HG03442 (cell line): ENCODE measurements around the gene ARID5A.
A peak's percentile ranks its signal among the peaks of the same experiment; 100 is the strongest.
"Not testable (repeated sequence)": the region's sequence is repeated elsewhere in the genome, so short reads cannot be mapped to it uniquely, and the experiment has no call there.

ENCODE experiments used
- ATAC-seq: cut with Tn5 transposase; IDR thresholded peaks from one replicate; pipeline ENCODE4 v1.9.1; 2021; ENCODE audit warnings: mild to moderate bottlenecking, moderate library complexity; ENCODE audit not compliant: unreplicated experiment

The ARID5A gene

GRCh38 chr2:96553176-96553956, 16.8 kb downstream of the ARID5A start:
- ATAC-seq: no peak

GRCh38 chr2:96553957-96554292, 17.4 kb downstream of the ARID5A start:
- ATAC-seq: not testable (repeated sequence)

GRCh38 chr2:96554293-96555145, 18.0 kb downstream of the ARID5A start:
- ATAC-seq: peak; percentile 49

- no peak for ATAC-seq
Observed at GRCh38 chr2:96555146-96555610, 18.6 kb downstream of the ARID5A start.

GRCh38 chr2:96556441-96557330, 20.1 kb downstream of the ARID5A start:
- ATAC-seq: no peak

GRCh38 chr2:96557421-96557820, 20.9 kb downstream of the ARID5A start:
- not testable (repeated sequence) for ATAC-seq

- ATAC-seq: no peak
Observed at GRCh38 chr2:96558061-96558460, 21.5 kb downstream of the ARID5A start.

- no peak for ATAC-seq
Observed at GRCh38 chr2:96558485-96558884, 21.9 kb downstream of the ARID5A start.

GRCh38 chr2:96564026-96564425, 27.5 kb downstream of the ARID5A start:
- ATAC-seq: no peak

GRCh38 chr2:96564563-96564962, 28.0 kb downstream of the ARID5A start:
- no peak for ATAC-seq

- no peak for ATAC-seq
Observed at GRCh38 chr2:96565111-96565510, 28.6 kb downstream of the ARID5A start.

GRCh38 chr2:96568094-96568493, 31.5 kb downstream of the ARID5A start:
- ATAC-seq: no peak

- no peak for ATAC-seq
Observed at GRCh38 chr2:96574364-96574763, 37.8 kb downstream of the ARID5A start.

GRCh38 chr2:96575785-96576456, 39.4 kb downstream of the ARID5A start:
- ATAC-seq: no peak

- no peak for ATAC-seq
Observed at GRCh38 chr2:96577501-96577900, 40.9 kb downstream of the ARID5A start.

GRCh38 chr2:96578731-96579130, 42.2 kb downstream of the ARID5A start:
- ATAC-seq: no peak

- ATAC-seq: no peak
Observed at GRCh38 chr2:96579422-96579821, 42.9 kb downstream of the ARID5A start.

GRCh38 chr2:96580771-96581170, 44.2 kb downstream of the ARID5A start:
- ATAC-seq: no peak

GRCh38 chr2:96584017-96584416, 47.5 kb downstream of the ARID5A start:
- ATAC-seq: no peak

GRCh38 chr2:96587843-96588242, 51.3 kb downstream of the ARID5A start:
- no peak for ATAC-seq
